ENCODE data around the gene RPL9.

The RPL9 gene

DNA sequence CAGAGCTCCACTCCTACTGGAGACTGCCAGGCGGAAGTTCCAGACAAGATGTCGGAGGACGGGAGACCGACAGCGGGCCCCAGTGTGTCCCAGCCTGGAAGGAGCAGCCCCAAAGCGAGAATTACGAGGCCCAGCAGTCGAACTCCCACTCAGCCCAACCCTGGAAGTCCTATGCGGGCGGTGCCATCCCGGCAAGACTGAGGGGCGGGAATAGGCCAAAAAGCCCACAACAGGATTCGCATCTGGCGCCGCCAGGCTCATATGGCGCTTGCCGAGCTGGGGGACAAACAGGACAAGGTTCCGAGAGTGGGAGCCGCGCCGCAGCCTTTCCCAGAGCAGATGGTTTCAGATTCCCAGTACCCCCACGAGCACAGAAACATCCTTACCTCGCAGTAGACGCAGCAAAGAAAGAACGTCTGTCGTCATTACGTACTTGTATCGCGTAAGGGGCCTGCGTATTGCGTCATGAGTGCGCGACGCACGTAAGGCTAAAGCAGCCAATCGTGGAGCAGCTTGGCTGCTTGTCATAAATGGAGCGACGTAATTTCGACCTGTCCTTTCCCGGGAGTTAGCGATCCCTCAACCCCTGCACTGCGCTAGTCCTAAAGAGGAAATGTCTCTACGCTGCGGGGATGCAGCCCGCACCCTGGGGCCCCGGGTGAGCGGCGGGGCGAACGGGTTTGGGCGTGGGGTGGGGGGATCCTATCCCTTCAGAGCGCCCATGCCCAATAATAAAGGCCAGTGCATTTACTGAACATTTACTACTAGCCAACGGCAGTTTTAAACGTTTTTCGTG, at the start of gene RPL9, which contains the start of gene LIAS:
RPL9 (minus strand) TSS at position 418 of the 796 bp plus-strand sequence. CDS start 483 bp downstream, outside the sequence.
LIAS (plus strand) TSS at position 552 of the 796 bp plus-strand sequence; CDS start at position 614, 62 bp downstream.
- TF ChIP-seq, protein P1, sequence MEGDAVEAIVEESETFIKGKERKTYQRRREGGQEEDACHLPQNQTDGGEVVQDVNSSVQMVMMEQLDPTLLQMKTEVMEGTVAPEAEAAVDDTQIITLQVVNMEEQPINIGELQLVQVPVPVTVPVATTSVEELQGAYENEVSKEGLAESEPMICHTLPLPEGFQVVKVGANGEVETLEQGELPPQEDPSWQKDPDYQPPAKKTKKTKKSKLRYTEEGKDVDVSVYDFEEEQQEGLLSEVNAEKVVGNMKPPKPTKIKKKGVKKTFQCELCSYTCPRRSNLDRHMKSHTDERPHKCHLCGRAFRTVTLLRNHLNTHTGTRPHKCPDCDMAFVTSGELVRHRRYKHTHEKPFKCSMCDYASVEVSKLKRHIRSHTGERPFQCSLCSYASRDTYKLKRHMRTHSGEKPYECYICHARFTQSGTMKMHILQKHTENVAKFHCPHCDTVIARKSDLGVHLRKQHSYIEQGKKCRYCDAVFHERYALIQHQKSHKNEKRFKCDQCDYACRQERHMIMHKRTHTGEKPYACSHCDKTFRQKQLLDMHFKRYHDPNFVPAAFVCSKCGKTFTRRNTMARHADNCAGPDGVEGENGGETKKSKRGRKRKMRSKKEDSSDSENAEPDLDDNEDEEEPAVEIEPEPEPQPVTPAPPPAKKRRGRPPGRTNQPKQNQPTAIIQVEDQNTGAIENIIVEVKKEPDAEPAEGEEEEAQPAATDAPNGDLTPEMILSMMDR (IDR thresholded peaks at IDR 0.05): no peak

DNA sequence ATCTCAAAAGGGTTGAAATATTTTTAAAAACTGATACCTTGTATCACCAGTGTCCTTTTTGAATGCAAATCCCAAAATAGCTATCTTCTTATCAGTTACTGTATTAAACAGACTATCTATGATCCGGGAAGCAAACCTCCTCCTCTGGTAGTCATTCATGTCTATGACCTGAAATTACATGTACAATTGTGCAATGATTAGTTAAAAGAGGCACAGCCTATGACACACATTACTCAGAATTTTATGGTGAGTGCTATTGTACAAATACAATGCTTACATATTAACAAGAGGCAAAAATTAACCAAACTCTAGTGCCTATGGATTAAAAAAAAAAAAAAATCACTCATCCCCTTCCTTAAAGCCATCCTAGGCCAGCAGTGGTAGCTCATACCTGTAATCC, 46.9 kb upstream of the RPL9 start:
- TF ChIP-seq, protein P1 (IDR thresholded peaks at IDR 0.05): no peak

DNA sequence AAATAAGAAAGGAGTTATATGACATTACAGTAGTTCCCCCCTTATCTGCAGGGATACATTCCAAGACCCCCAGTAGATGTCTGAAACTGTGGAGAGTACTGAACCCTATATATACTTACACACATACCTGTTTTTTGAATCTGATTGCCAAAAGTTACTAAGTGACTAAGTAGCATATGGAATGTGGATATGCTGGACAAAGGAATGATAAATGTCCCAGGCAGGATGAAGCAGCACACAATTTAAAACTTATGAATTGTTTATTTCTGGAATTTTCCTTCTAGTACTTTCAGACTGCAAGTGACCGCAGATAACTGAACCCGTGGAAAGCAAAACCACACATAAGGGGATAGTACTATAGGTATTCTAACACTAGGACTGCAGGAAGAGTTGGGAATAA, 45.8 kb upstream of the RPL9 start:
- TF ChIP-seq, protein P1 (IDR thresholded peaks at IDR 0.05): no peak

DNA sequence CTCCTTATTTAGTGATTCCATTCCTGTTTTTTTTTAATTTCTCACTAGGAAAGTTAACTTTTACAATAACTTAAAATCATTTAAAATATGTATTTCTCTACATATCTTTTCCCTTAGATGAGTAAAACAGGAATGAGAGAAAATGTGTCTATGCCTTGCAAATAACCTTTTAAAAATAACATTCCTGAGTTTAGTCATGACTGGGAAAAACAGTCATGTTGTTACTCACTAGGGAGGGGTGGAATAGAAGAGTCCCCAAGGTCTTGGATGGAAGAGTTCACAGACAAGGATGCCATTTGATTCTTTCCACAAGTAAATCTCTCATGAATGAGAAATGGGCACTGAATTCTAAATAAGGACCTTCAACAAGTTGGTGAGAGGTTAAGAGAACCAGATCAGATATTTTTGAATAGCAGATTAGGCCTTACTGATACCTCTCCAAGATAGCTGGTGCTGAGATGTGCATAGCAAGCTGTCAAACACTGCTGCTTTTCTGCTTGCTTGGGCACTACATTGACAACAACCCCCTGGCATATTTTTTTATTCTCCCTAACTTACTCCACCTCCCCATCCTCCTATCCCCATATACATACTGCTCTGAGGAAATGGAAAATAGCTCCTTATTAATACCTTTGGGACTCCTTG, 43.4 kb upstream of the RPL9 start:
- TF ChIP-seq, protein P1 (IDR thresholded peaks at IDR 0.05): no peak

DNA sequence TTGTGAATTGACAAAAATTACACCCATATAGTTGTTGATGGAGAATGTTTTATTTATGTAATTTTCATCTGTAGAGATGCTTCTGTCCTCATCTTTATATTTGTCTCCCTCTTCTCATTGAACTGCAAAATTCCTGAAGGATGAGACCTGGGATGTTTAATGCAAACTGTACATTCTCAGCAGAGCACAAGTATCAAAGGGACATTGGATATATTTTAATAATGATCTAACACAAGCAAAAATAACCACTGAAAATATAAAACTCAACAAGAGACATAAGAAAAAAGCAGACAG, 40.0 kb upstream of the RPL9 start:
- TF ChIP-seq, protein P1 (IDR thresholded peaks at IDR 0.05): no peak

DNA sequence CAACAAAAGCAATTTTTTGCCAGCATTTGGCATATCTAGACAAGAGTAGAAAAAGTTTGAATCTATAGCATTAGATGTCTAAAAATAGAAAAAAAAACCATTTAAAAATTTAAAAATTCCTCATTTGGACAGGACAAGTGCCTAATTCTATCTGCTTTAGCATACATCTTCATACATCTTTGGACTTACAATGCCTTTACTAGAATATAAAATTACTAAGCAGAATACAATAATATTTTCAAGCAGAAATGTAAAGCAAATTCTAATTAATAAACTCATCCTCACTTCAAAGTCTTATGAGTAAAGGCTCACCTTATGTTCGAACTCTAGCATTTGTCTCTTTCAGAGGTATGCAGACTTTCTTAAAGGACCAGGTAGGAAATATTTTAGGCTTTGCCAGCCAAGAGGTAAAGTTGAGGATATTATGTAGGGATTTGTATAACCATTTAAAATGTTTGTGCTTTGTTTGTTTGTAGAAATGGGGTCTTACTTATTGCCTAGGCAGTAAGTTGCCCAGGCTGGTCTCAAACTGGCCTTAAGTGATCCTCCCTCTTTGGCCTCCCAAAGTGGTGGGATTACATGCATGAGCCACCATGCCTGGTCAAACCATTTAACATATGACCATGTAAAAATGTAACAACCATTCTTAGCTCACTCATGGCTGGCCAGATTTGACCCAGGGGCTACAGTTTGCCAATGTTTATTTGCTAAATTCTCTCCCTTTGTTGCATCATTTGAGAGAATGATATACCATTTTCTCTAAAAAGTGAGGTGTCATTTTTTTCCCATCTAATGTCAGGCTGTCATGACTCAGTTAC, 39.4 kb upstream of the RPL9 start:
- TF ChIP-seq, protein P1 (IDR thresholded peaks at IDR 0.05): no peak

DNA sequence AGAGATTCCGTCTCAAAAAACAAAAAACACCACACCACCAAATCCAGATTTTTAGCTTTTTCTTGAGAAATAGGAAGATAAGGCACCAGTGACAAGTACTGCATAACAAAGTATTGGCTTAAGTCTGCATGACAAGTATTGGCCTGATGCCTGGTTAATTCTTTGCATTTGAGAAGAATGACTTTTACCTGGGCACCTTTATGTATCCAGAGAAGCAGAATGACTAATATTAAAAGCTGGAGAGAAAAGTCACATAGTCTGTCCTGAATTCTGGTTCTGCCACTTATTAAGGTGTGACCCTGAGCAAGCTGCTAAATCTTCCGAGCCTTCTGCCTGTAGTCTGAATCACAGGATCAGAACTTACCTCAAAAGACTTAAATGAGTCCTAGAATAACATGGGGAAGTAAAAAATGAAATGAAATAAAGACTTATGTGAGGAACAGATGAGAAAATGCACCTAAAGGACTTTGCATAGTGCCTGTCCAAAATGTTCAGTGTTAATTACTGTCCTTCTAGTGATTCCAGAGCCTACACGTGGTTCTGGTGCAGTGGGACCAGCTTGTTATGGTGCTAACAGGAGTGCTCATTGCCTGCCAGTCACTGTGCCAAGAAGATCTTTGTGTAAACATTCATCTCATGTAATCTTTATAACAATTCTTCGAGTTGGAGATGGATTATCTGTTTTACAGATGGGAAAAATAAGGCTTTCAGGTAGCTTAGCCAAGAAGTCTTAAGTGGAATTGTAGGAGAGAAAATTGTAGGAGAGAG, 36.9 kb upstream of the RPL9 start:
- TF ChIP-seq, protein P1 (IDR thresholded peaks at IDR 0.05): no peak
